ENCODE results near the gene CCDC158. TPM values are rescaled to one million over a fixed set of nuclear protein-coding genes. Genes with fewer than 3 reads are reported as not detected.

Gene CCDC158
- total and polyA plus RNA-seq, 2 donors (not counting 1 experiment from before 2014, with no cell fraction given), result not detected

DNA sequence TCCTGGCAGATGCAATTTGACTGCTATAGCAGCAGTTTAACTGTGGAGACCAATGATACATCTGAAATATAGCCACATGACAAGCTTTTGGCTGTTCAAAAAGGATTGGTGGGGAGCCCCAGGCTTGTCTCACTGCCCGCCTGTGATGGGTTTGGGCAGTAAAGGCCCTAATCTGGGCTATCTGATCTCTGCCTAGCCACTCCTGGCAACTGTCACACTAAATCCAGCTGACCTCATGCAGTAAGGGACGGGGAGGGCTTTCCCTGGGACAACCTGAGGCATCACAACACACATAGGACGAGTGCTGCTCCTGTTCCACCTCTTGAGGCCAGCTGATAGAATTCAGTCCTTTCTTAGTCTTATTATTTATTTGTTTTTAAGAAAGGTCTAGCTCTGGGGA, 56.2 kb downstream of the CCDC158 start:
- intact Hi-C loops (cut with micrococcal nuclease), result no loop called here
- Histone ChIP-seq H3K4me2 (replicated peaks; ENCODE audit: low read depth, low read length, poor library complexity, severe bottlenecking) (no peak overlapping the region), H3K4me3 (ENCODE audit: control extremely low read depth in 1 of 5, extremely low read depth in 1 of 5, insufficient read depth in 1 of 5, low read depth in 2 of 5, low read length in 4 of 5) (no peak overlapping the region), H3K79me2 (ENCODE audit: control insufficient read depth, insufficient read depth, low read length) (no peaks in the 10 kb centered on the region), H3K9me3 (ENCODE audit: control extremely low read depth in 1 of 3, control insufficient read depth in 2 of 3, insufficient read depth in 1 of 3, low read length in 2 of 3) (peaks cover 1 to 8% (median 3%) of the 10 kb centered on the region in 3 donors), H2AFZ (ENCODE audit: insufficient read depth, low read depth, low read length, poor library complexity, severe bottlenecking) (no peak overlapping the region), H3K27me3 (replicated peaks in 1 of 4; ENCODE audit: control extremely low read depth in 1 of 4, control insufficient read depth in 3 of 4, insufficient read depth in 4 of 4, low read length in 3 of 4) (peaks cover 0 to 9% (median 1%) of the 10 kb centered on the region in 4 experiments), H3K36me3 (replicated peaks in 1 of 2; ENCODE audit: control extremely low read depth in 1 of 2, control insufficient read depth in 1 of 2, extremely low read depth in 1 of 2, insufficient read depth in 2 of 2, low read length in 1 of 2) (no peaks in the 10 kb centered on the region), H4K20me1 (ENCODE audit: control insufficient read depth, insufficient read depth, low read length, poor library complexity, severe bottlenecking) (no peaks in the 10 kb centered on the region), H3K9ac (ENCODE audit: low read length) (no peak overlapping the region), H3K27ac (ENCODE audit: low read length in 2 of 2) (no peak overlapping the region), H3K4me1 (ENCODE audit: control insufficient read depth in 2 of 2, insufficient read depth in 2 of 2, low read length in 2 of 2) (no peaks in the 10 kb centered on the region)
- Mint-ChIP-seq H3K27me3 (peaks cover 7% of the 10 kb centered on the region), H3K9me3 (ENCODE audit: insufficient read depth) (peaks cover 2% of the 10 kb centered on the region), H3K27ac (no peak overlapping the region), H3K4me3 (no peak overlapping the region), H3K4me1 (no peaks in the 10 kb centered on the region)
- CTCF ChIA-PET, result no interaction called here
- POLR2A ChIA-PET, result no interaction called here
- WGBS (ENCODE audit: insufficient coverage), result 88% methylated on average over 1 of the region's 3 CpGs
- ATAC-seq (ENCODE audit: low read depth) (no peak), DNase-seq (no peak)
- TF ChIP-seq, protein P1, sequence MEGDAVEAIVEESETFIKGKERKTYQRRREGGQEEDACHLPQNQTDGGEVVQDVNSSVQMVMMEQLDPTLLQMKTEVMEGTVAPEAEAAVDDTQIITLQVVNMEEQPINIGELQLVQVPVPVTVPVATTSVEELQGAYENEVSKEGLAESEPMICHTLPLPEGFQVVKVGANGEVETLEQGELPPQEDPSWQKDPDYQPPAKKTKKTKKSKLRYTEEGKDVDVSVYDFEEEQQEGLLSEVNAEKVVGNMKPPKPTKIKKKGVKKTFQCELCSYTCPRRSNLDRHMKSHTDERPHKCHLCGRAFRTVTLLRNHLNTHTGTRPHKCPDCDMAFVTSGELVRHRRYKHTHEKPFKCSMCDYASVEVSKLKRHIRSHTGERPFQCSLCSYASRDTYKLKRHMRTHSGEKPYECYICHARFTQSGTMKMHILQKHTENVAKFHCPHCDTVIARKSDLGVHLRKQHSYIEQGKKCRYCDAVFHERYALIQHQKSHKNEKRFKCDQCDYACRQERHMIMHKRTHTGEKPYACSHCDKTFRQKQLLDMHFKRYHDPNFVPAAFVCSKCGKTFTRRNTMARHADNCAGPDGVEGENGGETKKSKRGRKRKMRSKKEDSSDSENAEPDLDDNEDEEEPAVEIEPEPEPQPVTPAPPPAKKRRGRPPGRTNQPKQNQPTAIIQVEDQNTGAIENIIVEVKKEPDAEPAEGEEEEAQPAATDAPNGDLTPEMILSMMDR (IDR thresholded peaks at IDR 0.05), result no peak
- no peak for TF ChIP-seq EZH2 (IDR thresholded peaks at IDR 0.05; ENCODE audit: borderline replicate concordance, insufficient read depth, low read depth, low read length, poor library complexity, severe bottlenecking)

- ATAC-seq (ENCODE audit: low read depth) (no peak), DNase-seq (no peak)
- H3K9me3 Mint-ChIP-seq (ENCODE audit: insufficient read depth), result peaks cover 9% of the 10 kb centered on the region
- H3K4me3 ChIP-seq (ENCODE audit: control extremely low read depth in 1 of 5, extremely low read depth in 1 of 5, insufficient read depth in 1 of 5, low read depth in 2 of 5, low read length in 4 of 5), result no peak overlapping the region
- ChIA-PET CTCF (no interaction called here), POLR2A (no interaction called here)
- peaks cover 0 to 9% (median 2%) of the 10 kb centered on the region in 4 experiments for H3K27me3 ChIP-seq (replicated peaks in 1 of 4; ENCODE audit: control extremely low read depth in 1 of 4, control insufficient read depth in 3 of 4, insufficient read depth in 4 of 4, low read length in 3 of 4)
- H2AFZ ChIP-seq (ENCODE audit: insufficient read depth, low read depth, low read length, poor library complexity, severe bottlenecking), result no peak overlapping the region
- no peaks in the 10 kb centered on the region for H3K79me2 ChIP-seq (ENCODE audit: control insufficient read depth, insufficient read depth, low read length)
- no peak overlapping the region for H3K4me2 ChIP-seq (replicated peaks; ENCODE audit: low read depth, low read length, poor library complexity, severe bottlenecking)
- no peak overlapping the region for H3K9ac ChIP-seq (ENCODE audit: low read length)
- intact Hi-C loops (cut with micrococcal nuclease), result no loop called here
- TF ChIP-seq, protein P1 (IDR thresholded peaks at IDR 0.05), result no peak
- TF ChIP-seq EZH2 (IDR thresholded peaks at IDR 0.05; ENCODE audit: borderline replicate concordance, insufficient read depth, low read depth, low read length, poor library complexity, severe bottlenecking), result no peak
- WGBS (ENCODE audit: insufficient coverage), result 82% methylated on average over 6 of the region's 6 CpGs
- no peaks in the 10 kb centered on the region for H4K20me1 ChIP-seq (ENCODE audit: control insufficient read depth, insufficient read depth, low read length, poor library complexity, severe bottlenecking)
- H3K9me3 ChIP-seq (ENCODE audit: control extremely low read depth in 1 of 3, control insufficient read depth in 2 of 3, insufficient read depth in 1 of 3, low read length in 2 of 3), result peaks cover 1 to 12% (median 3%) of the 10 kb centered on the region in 3 donors
- H3K4me1 Mint-ChIP-seq, result no peaks in the 10 kb centered on the region
- no peaks in the 10 kb centered on the region for H3K4me1 ChIP-seq (ENCODE audit: control insufficient read depth in 2 of 2, insufficient read depth in 2 of 2, low read length in 2 of 2)
- peaks cover 7% of the 10 kb centered on the region for H3K27me3 Mint-ChIP-seq
- no peaks in the 10 kb centered on the region for H3K36me3 ChIP-seq (replicated peaks in 1 of 2; ENCODE audit: control extremely low read depth in 1 of 2, control insufficient read depth in 1 of 2, extremely low read depth in 1 of 2, insufficient read depth in 2 of 2, low read length in 1 of 2)
- no peak overlapping the region for H3K4me3 Mint-ChIP-seq
- no peak overlapping the region for H3K27ac Mint-ChIP-seq
- no peak overlapping the region for H3K27ac ChIP-seq (ENCODE audit: low read length in 2 of 2)
Observed at GRCh38 chr4:76363556-76364290, 57.2 kb downstream of the CCDC158 start.

All from B cell (primary cell).